A549 (cell line): Measurements from ENCODE around the gene PPP1R9A. TPM values are rescaled to one million over a fixed set of nuclear protein-coding genes. Genes with fewer than 3 reads are reported as not detected.

Experiments used
- ATAC-seq, 2 experiments: fragments of 200-7000 bp in 1 of 2; fragments of >200 bp in 1 of 2; cut with Nextera tagmentation in 1 of 2; cut with Tn5 transposase in 1 of 2; 3 replicates each; pipeline versions ENCODE4 v1.8.0 to v1.9.1; 2018 to 2020; ENCODE audit warnings: mild to moderate bottlenecking in 1 of 2, moderate library complexity in 1 of 2
- CTCF ChIA-PET: fragments of 300-600 bp; sonication (Branson Sonifier 250); formaldehyde crosslinking; extraction: SDS; loops from one replicate; lab custom pipeline; 2021; ENCODE audit warnings: antibody characterized with exemption, inconsistent platforms; lab: Yijun Ruan, JAX
- POLR2A ChIA-PET: fragments of 350-600 bp; formaldehyde crosslinking; extraction: SDS; loops from one replicate; lab custom pipeline; 2021; ENCODE audit warnings: antibody characterized with exemption, inconsistent platforms; lab: Yijun Ruan, JAX
- DNase-seq, 2 experiments: peaks; one replicate each; pipeline versions ENCODE4 v3.0.0 to v3.0.0-alpha.2; 2011 to 2016; ENCODE audit warnings: low read depth in 1 of 2, low spot score in 1 of 2
- FAIRE-seq: peaks from 2 replicates; lab custom pipeline; 2011; peaks lifted over from hg19 to GRCh38; lab: Jason Lieb, UNC
- H3K27ac ChIP-seq, 2 experiments: fragments of >200 bp; sonication (Bioruptor Twin); formaldehyde crosslinking; 3 replicates each; pipeline ENCODE4 v1.5.1; 2016 to 2017
- H3K4me1 ChIP-seq: fragments of >200 bp; sonication (Bioruptor Twin); formaldehyde crosslinking; 3 replicates; pipeline ENCODE4 v1.6.1; 2016
- H3K4me2 ChIP-seq: fragments of >200 bp; sonication (Bioruptor Twin); formaldehyde crosslinking; 3 replicates; pipeline ENCODE4 v1.6.1; 2016
- H3K4me3 ChIP-seq: fragments of >200 bp; sonication (Bioruptor Twin); formaldehyde crosslinking; 3 replicates; pipeline ENCODE4 v1.5.1; 2016
- H3K9me3 ChIP-seq: fragments of >200 bp; sonication (Bioruptor Twin); formaldehyde crosslinking; 3 replicates; pipeline ENCODE4 v1.6.1; 2016
- CBX8 ChIP-seq: fragments of 200-600 bp; sonication (generic); IDR thresholded peaks from 2 replicates; pipeline ENCODE4 v1.6.1; 2016
- CEBPB ChIP-seq, 2 experiments: fragments of >200 bp in 1 of 2; sonication (Bioruptor Twin) in 1 of 2; formaldehyde crosslinking in 1 of 2; IDR thresholded peaks; 2 replicates each; pipeline ENCODE4 v1.6.1; 2012 to 2016
- EHF ChIP-seq: fragments of 250-450 bp; sonication (Bioruptor Pico); IDR thresholded peaks from 2 replicates; pipeline ENCODE4 v1.5.0; 2020; ENCODE audit warnings: mild to moderate bottlenecking
- EHMT2 ChIP-seq: fragments of 200-600 bp; sonication (generic); IDR thresholded peaks from 2 replicates; pipeline ENCODE4 v1.6.1; 2016; ENCODE audit warnings: antibody characterized with exemption, low read depth, mild to moderate bottlenecking, moderate library complexity
- EP300 ChIP-seq, 2 experiments: fragments of >200 bp; sonication (Bioruptor Twin); formaldehyde crosslinking; IDR thresholded peaks; 2 replicates in 1 of 2; 3 replicates in 1 of 2; pipeline ENCODE4 v1.6.1; 2016 to 2017
- FOSB ChIP-seq: fragments of 250-450 bp; sonication (Bioruptor Pico); IDR thresholded peaks from 2 replicates; pipeline ENCODE4 v1.5.0; 2020; ENCODE audit warnings: mild to moderate bottlenecking, moderate library complexity
- FOXS1 ChIP-seq: fragments of 250-450 bp; sonication (Bioruptor Pico); IDR thresholded peaks from 2 replicates; pipeline ENCODE4 v1.5.0; 2020; ENCODE audit warnings: mild to moderate bottlenecking, moderate library complexity
- HEYL ChIP-seq: fragments of 250-450 bp; sonication (Bioruptor Pico); IDR thresholded peaks from 2 replicates; pipeline ENCODE4 v1.8.0; 2021; ENCODE audit warnings: mild to moderate bottlenecking, moderate library complexity
- NFE2L2 ChIP-seq: fragments of 150-350 bp; conservative IDR thresholded peaks from 2 replicates; pipeline ENCODE4 v1.6.1; 2014; ENCODE audit warnings: low read length
- NPAS2 ChIP-seq: fragments of 250-450 bp; sonication (Bioruptor Pico); IDR thresholded peaks from 2 replicates; pipeline ENCODE4 v1.8.0; 2022; ENCODE audit warnings: mild to moderate bottlenecking, moderate library complexity, borderline replicate concordance
- POLR2AphosphoS2 ChIP-seq: conservative IDR thresholded peaks from 2 replicates; pipeline ENCODE4 v1.6.1; 2012; ENCODE audit warnings: low read length, improper control_type of control experiment, inconsistent platforms
- RCOR1 ChIP-seq: fragments of 150-350 bp; IDR thresholded peaks from 2 replicates; pipeline ENCODE4 v1.6.1; 2014; ENCODE audit warnings: antibody characterized with exemption, low read length, low read depth
- RFX5 ChIP-seq: fragments of 450-650 bp; IDR thresholded peaks from 2 replicates; pipeline ENCODE4 v1.7.1; 2014; ENCODE audit warnings: antibody characterized with exemption, mild to moderate bottlenecking, moderate library complexity
- SMC3 ChIP-seq: fragments of >200 bp; sonication (Bioruptor Twin); formaldehyde crosslinking; IDR thresholded peaks from 3 replicates; pipeline ENCODE4 v1.6.1; 2018; ENCODE audit warnings: inconsistent platforms
- SREBF2 ChIP-seq: fragments of 450-650 bp; IDR thresholded peaks from 2 replicates; pipeline ENCODE4 v1.6.1; 2014; ENCODE audit warnings: mild to moderate bottlenecking, moderate library complexity
- TP53 ChIP-seq: fragments of 250-450 bp; sonication (Bioruptor Pico); IDR thresholded peaks from 2 replicates; pipeline ENCODE4 v1.5.0; 2021; ENCODE audit warnings: mild to moderate bottlenecking, moderate library complexity
- ZFP36 ChIP-seq: fragments of 450-650 bp; IDR thresholded peaks from 2 replicates; pipeline ENCODE4 v1.6.1; 2014; ENCODE audit warnings: borderline replicate concordance; ENCODE audit not compliant: partially characterized antibody
- ZNF302 ChIP-seq: fragments of 250-450 bp; sonication (Bioruptor Pico); IDR thresholded peaks from 2 replicates; pipeline ENCODE4 v1.9.0; 2021; ENCODE audit warnings: inconsistent platforms, mild to moderate bottlenecking, moderate library complexity
- WGBS: methylation state at CpG from one replicate; pipeline ENCODE4 v1.1.6; 2017; ENCODE audit errors: missing lambda C conversion rate; 5-methylcytosine and 5-hydroxymethylcytosine counted together
- polyA plus RNA-seq, 4 experiments: library from polyadenylated mRNA; depleted of rRNA in 3 of 4; stranded (reverse); fragments of >200 nt; fragmentation: RNase III in 1 of 4; extraction: RNeasy Plus Mini Kit Qiagen cat#74134 plus additional on column Dnase treatment in 1 of 4; gene quantifications; 2 replicates in 3 of 4; 3 replicates in 1 of 4; pipeline ENCODE4 v1.2.3, GENCODE V29; 2011 to 2017
- TF ChIP-seq, protein P1 (sequence below): fragments of 250-450 bp; sonication (Bioruptor Pico); IDR thresholded peaks from 2 replicates; pipeline ENCODE4 v1.5.0; 2021; ENCODE audit warnings: mild to moderate bottlenecking, moderate library complexity, borderline replicate concordance
- TF ChIP-seq, protein P2 (sequence below): IDR thresholded peaks from 2 replicates; pipeline ENCODE4 v1.6.1; 2012

PPP1R9A gene
- polyA plus RNA-seq, 2 of the 4 experiments (the other 2 are of a cell fraction): 5.0 to 18.7 TPM

GRCh38 chr7:95240921-95241320, 333.5 kb downstream of the PPP1R9A start:
- TF ChIP-seq FOXS1 (CRISPR knock-in tag) (no peak), SREBF2 (no peak), EP300 (IDR thresholded peaks at IDR 0.05) (no peak), RFX5 (no peak), POLR2AphosphoS2 (no peak)
- TF ChIP-seq, protein P1, sequence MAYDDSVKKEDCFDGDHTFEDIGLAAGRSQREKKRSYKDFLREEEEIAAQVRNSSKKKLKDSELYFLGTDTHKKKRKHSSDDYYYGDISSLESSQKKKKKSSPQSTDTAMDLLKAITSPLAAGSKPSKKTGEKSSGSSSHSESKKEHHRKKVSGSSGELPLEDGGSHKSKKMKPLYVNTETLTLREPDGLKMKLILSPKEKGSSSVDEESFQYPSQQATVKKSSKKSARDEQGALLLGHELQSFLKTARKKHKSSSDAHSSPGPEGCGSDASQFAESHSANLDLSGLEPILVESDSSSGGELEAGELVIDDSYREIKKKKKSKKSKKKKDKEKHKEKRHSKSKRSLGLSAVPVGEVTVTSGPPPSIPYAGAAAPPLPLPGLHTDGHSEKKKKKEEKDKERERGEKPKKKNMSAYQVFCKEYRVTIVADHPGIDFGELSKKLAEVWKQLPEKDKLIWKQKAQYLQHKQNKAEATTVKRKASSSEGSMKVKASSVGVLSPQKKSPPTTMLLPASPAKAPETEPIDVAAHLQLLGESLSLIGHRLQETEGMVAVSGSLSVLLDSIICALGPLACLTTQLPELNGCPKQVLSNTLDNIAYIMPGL (CRISPR knock-in tag): no peak

DNA sequence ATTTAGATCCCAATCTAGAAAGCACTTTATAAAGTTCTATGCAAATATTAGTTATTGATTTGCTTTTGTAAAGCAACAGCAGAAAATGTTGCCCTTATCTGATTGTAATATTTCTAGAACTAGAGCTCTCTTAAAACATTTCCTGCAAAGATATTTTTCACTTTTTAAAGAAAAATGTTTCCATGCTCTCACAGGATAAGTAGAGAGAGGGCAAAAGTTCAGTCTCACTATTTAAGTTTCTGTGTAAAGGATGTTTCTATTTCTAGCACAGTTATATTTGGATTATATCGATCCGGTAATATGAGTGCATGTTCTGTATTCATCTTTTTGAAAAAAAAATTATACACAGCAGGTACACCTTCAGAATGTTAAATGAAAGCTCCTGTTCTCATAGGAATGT, 334.9 kb downstream of the PPP1R9A start:
- Histone ChIP-seq H3K4me1 (peaks cover 14% of the 10 kb centered on the region), H3K9me3 (no peaks in the 10 kb centered on the region), H3K4me3 (no peak overlapping the region), H3K27ac (no peak overlapping the region), H3K4me2 (no peak overlapping the region)
- ATAC-seq (no peak), DNase-seq (no peak), FAIRE-seq (no peak)
- WGBS: 80% methylated on average over 2 of the region's 2 CpGs
- TF ChIP-seq SMC3: no peak
- no peak for TF ChIP-seq TP53
- no peak for TF ChIP-seq NFE2L2
- TF ChIP-seq RCOR1: no peak
- TF ChIP-seq CEBPB (IDR thresholded peaks at IDR 0.05): no peak
- TF ChIP-seq, protein P2, sequence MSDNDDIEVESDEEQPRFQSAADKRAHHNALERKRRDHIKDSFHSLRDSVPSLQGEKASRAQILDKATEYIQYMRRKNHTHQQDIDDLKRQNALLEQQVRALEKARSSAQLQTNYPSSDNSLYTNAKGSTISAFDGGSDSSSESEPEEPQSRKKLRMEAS: no peak
- TF ChIP-seq CBX8: no peak
- TF ChIP-seq HEYL: no peak
- no peak for TF ChIP-seq NPAS2 (CRISPR knock-in tag)
- no peak for TF ChIP-seq ZFP36
- no peak for TF ChIP-seq ZNF302 (CRISPR knock-in tag)
- ChIA-PET POLR2A (no interaction called here), CTCF (interaction anchor here (1.0 kb wide), 1 partner anchor 126 kb away, joined by 3 read pairs; no protein-coding TSS in a partner anchor)

More at GRCh38 chr7:95240921-95241320, 333.5 kb downstream of the PPP1R9A start:
- Histone ChIP-seq H3K27ac (0 out of 6 replicates have a peak overlapping the region, but pooled peaks of 1 of the 2 experiments have one; percentile 2), H3K4me2 (no peak overlapping the region), H3K9me3 (no peaks in the 10 kb centered on the region), H3K4me3 (no peak overlapping the region), H3K4me1 (0 out of 3 replicates have a peak, but pooled peaks cover 3% of the 10 kb centered on the region)
- no peak for DNase-seq
- ChIA-PET CTCF (interaction anchor here (0.6 kb wide), 1 partner anchor 724 kb away, joined by 3 read pairs; no protein-coding TSS in a partner anchor), POLR2A (no interaction called here)
- WGBS: 82% methylated on average over 1 of the region's 1 CpG
- peak; percentile 73 for FAIRE-seq
- no peak for ATAC-seq

DNA sequence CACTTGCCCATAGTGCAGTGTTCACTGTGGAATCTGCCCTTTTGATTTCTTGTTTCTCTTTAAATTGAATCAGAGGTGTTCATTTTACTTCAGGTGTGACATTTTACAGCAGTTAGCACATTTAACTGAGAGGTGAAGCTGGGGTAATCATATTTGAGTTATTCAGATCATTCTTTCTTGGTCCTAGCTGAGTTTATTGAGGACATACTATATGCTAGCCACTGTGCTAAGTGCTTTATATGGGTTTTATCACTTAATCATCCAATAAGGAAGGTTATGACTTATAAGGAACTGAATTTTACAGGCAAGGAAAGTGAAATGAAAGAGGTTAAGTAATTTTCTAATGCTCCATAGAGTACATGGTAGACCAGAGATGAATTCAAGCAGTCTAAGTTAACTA, 337.2 kb downstream of the PPP1R9A start:
- TF ChIP-seq FOSB (no peak), SMC3 (no peak), EHMT2 (no peak)
- DNase-seq (no peak), FAIRE-seq (no peak), ATAC-seq (no peak)
- no peaks in the 10 kb centered on the region for H3K9me3 ChIP-seq
- POLR2A ChIA-PET: no interaction called here
- CTCF ChIA-PET: interaction anchor here (0.6 kb wide), 1 partner anchor 151 kb away, joined by 3 read pairs; the partner anchor contains the start of gene PON3
- H3K4me1 ChIP-seq: peaks cover 27% of the 10 kb centered on the region
- H3K4me3 ChIP-seq: no peak overlapping the region
- H3K4me2 ChIP-seq: no peak overlapping the region
- H3K27ac ChIP-seq: no peak overlapping the region

- ATAC-seq (no peak), DNase-seq (no peak), FAIRE-seq (no peak)
- H3K4me1 ChIP-seq: peaks cover 32% of the 10 kb centered on the region
- H3K27ac ChIP-seq: peak overlapping the region in 1 of 2 experiments; percentile 80; a peak in 4 of 6 replicates
- H3K4me2 ChIP-seq: peak overlapping the region; percentile 61; the same call in 2 of the 3 replicates
- ChIA-PET POLR2A (no interaction called here), CTCF (interaction anchor here (1.2 to 2.2 kb wide), 12 partner anchors 9 to 796 kb away, joined by 3 to 23 read pairs (median 5); no protein-coding TSS in a partner anchor)
- TF ChIP-seq HEYL (no peak), SMC3 (no peak), EHF (no peak)
- TF ChIP-seq, protein P2: no peak
- H3K9me3 ChIP-seq: no peaks in the 10 kb centered on the region
- no peak overlapping the region for H3K4me3 ChIP-seq
- 86% methylated on average over 5 of the region's 5 CpGs for WGBS
Measured at GRCh38 chr7:95245828-95246500, 338.6 kb downstream of the PPP1R9A start.
